Gastroesophageal sphincter (tissue), 4 donors: ENCODE results near the gene CRYBG1. TPM values are rescaled to one million over a fixed set of nuclear protein-coding genes. Genes with fewer than 3 reads are reported as not detected.
"Not testable (repeated sequence)": the region's sequence is repeated elsewhere in the genome, so short reads cannot be mapped to it uniquely, and the experiment has no call there.

Source experiments
- ATAC-seq: fragments of 150-250 bp; one replicate; pipeline ENCODE4 v1.9.1; 2016; ENCODE audit warnings: mild to moderate bottlenecking, moderate library complexity
- H3K27ac ChIP-seq, 4 donors: fragments of 200-600 bp; sonication (generic) in 3 of 4; 1 replicate in 3 of 4; 2 replicates in 1 of 4; pipeline ENCODE4 v1.5.1; 2016 to 2019
- H3K27me3 ChIP-seq: fragments of 200-600 bp; sonication (generic); one replicate; pipeline ENCODE4 v1.5.1; 2019
- H3K36me3 ChIP-seq, 2 donors: fragments of 200-600 bp; sonication (generic); one replicate each; pipeline ENCODE4 v1.5.1; 2019; ENCODE audit warnings: control low read depth in 1 of 2
- H3K4me1 ChIP-seq, 3 donors: fragments of 200-600 bp; sonication (generic); 1 replicate in 2 of 3; 2 replicates in 1 of 3; pipeline ENCODE4 v1.5.1; 2016 to 2019; ENCODE audit warnings: control low read depth in 2 of 3
- H3K4me3 ChIP-seq, 2 donors: fragments of 200-600 bp; sonication (generic); one replicate each; pipeline ENCODE4 v1.5.1; 2019; ENCODE audit warnings: mild to moderate bottlenecking in 1 of 2, moderate library complexity in 1 of 2
- H3K9me3 ChIP-seq, 3 donors: fragments of 200-600 bp; sonication (generic); one replicate each; pipeline ENCODE4 v1.5.1; 2017 to 2019; ENCODE audit warnings: control low read depth in 2 of 3
- EP300 ChIP-seq: sonication (generic); formaldehyde crosslinking; IDR thresholded peaks from one replicate; pipeline ENCODE4 v1.6.1; 2017; ENCODE audit warnings: antibody characterized with exemption, mild to moderate bottlenecking
- POLR2A ChIP-seq, 2 donors: fragments of 450-650 bp; IDR thresholded peaks; one replicate each; pipeline ENCODE4 v1.6.1; 2017; ENCODE audit warnings: antibody characterized with exemption in 2 of 2, mild to moderate bottlenecking in 2 of 2, moderate library complexity in 1 of 2
- POLR2AphosphoS5 ChIP-seq: sonication (generic); formaldehyde crosslinking; IDR thresholded peaks from one replicate; pipeline ENCODE4 v1.6.1; 2017; ENCODE audit warnings: antibody characterized with exemption
- WGBS, 2 donors: methylation state at CpG; one replicate each; pipeline ENCODE4 v1.1.5; 2018; ENCODE audit warnings: low coverage in 1 of 2; 5-methylcytosine and 5-hydroxymethylcytosine counted together
- total RNA-seq, 4 donors: library from RNA; depleted of rRNA; stranded (reverse); fragments of >200 nt; gene quantifications; one replicate each; pipeline ENCODE4 v1.1.0, GENCODE V29; 2016
- TF ChIP-seq, protein P1 (sequence below), 4 experiments: fragments of 200-600 bp in 2 of 4; fragments of 450-650 bp in 2 of 4; sonication (generic) in 1 of 4; IDR thresholded peaks; one replicate each; pipeline ENCODE4 v1.5.1; 2017 to 2019; ENCODE audit warnings: antibody characterized with exemption in 4 of 4, mild to moderate bottlenecking in 2 of 4, moderate library complexity in 2 of 4

CRYBG1 gene
- total RNA-seq, 4 donors from 2014 or later, result 3.1 to 10.8 (median 4.1) TPM

DNA sequence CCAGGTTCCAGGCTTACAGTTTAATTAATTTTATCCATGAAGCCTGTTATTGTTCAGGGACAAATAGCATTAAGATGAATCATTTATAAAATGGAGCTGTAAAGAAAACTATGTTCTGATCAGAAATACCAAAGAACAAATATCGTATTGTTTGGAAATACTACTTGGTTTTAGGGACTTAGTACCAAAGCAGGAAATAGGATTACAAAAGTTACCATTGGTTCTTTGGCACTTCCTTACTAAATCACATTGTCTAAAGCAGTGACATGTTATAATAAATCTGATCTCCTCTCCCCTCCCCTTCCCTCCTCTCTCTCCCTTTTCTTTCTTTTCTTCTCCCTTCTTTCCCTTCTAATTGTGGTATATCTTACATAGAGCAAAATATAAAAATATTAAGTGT is 29.6 kb downstream of the CRYBG1 start:
- TF ChIP-seq POLR2AphosphoS5 (no peak), POLR2A (IDR thresholded peaks at IDR 0.05) (no peak), EP300 (no peak)
- TF ChIP-seq, protein P1, sequence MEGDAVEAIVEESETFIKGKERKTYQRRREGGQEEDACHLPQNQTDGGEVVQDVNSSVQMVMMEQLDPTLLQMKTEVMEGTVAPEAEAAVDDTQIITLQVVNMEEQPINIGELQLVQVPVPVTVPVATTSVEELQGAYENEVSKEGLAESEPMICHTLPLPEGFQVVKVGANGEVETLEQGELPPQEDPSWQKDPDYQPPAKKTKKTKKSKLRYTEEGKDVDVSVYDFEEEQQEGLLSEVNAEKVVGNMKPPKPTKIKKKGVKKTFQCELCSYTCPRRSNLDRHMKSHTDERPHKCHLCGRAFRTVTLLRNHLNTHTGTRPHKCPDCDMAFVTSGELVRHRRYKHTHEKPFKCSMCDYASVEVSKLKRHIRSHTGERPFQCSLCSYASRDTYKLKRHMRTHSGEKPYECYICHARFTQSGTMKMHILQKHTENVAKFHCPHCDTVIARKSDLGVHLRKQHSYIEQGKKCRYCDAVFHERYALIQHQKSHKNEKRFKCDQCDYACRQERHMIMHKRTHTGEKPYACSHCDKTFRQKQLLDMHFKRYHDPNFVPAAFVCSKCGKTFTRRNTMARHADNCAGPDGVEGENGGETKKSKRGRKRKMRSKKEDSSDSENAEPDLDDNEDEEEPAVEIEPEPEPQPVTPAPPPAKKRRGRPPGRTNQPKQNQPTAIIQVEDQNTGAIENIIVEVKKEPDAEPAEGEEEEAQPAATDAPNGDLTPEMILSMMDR (IDR thresholded peaks at IDR 0.05), result no peak
- 58 to 73% methylated on average over 1 of the region's 1 CpG for WGBS, 2 donors

DNA sequence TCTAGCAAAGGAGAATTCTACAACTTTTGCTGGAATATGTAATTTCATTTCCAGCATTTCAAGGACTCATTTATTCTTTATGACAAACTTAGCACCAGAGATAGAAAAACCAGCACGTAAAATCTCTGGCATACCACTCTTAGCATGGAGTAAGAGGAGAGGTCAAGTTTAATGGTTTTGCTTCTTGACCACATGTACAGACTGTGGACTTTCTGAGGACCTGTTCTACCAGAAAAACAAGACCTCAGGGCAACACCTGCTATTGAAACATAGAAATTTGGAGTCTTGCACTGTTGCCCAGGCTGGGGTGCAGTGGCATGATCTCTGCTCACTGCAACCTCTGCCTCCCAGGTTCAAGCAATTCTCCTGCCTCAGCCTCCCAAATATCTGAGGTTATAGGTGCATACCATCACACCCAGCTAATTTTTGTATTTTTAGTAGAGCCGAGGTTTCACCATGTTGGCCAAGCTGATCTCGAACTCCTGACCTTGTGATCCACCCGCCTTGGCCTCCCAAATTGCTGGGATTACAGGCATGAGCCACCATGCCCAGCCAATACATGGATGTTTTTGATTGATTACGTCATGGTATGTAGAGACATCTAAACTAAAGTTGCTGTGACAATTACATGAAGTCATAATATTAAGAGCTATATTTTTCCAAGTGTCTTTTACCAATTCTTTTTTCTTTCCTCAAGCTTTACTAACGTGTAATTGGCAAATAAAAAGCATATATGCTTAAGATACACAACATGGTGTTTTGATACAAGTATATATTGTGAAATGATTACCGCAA is 36.1 kb downstream of the CRYBG1 start:
- H3K4me1 ChIP-seq, result no peaks in the 10 kb centered on the region
- no peak overlapping the region for H3K4me3 ChIP-seq
- H3K27ac ChIP-seq, result no peak overlapping the region
- TF ChIP-seq POLR2A (IDR thresholded peaks at IDR 0.05) (no peak), POLR2AphosphoS5 (no peak), EP300 (no peak)
- TF ChIP-seq, protein P1 (IDR thresholded peaks at IDR 0.05), result no peak
- WGBS, 2 donors, result 80 to 87% methylated on average over 6 to 7 of the region's 7 CpGs
- ATAC-seq, result no peak
- no peaks in the 10 kb centered on the region for H3K9me3 ChIP-seq
- peaks cover 13% of the 10 kb centered on the region for H3K27me3 ChIP-seq
- H3K36me3 ChIP-seq, result no peaks in the 10 kb centered on the region

More for the DNA sequence above, 29.6 kb downstream of the CRYBG1 start:
- ATAC-seq, result no peak
- Histone ChIP-seq H3K4me3 (no peak overlapping the region), H3K36me3 (no peaks in the 10 kb centered on the region), H3K9me3 (no peaks in the 10 kb centered on the region), H3K27ac (no peak overlapping the region), H3K27me3 (peaks cover 13% of the 10 kb centered on the region), H3K4me1 (no peaks in the 10 kb centered on the region)

DNA sequence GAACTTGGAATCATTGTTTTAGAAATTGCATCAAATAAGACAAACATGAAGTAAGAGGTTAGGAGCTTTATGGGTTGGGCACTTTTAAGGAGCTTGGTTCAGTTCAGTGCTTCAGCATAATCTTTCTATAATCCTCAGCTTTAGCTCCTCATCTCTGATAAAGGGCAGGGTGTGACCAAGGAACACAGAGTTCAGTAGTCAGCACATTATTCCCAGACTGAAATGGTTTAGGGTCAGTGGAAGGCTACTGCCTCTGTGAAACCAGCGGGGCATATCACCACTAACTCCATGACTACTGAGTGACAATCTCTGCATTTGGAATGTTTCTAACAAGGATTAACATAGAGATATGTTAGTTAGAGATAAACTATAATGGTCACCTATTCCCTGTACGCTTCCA is 36.9 kb downstream of the CRYBG1 start:
- WGBS, 2 donors, result 89 to 95% methylated on average over 2 of the region's 2 CpGs
- H3K27ac ChIP-seq, result no peak overlapping the region
- H3K4me1 ChIP-seq, result no peaks in the 10 kb centered on the region
- no peak overlapping the region for H3K4me3 ChIP-seq
- no peaks in the 10 kb centered on the region for H3K36me3 ChIP-seq
- TF ChIP-seq POLR2A (IDR thresholded peaks at IDR 0.05) (no peak), POLR2AphosphoS5 (no peak), EP300 (no peak)
- TF ChIP-seq, protein P1 (IDR thresholded peaks at IDR 0.05), result no peak
- no peak for ATAC-seq
- H3K9me3 ChIP-seq, result no peaks in the 10 kb centered on the region
- H3K27me3 ChIP-seq, result peaks cover 13% of the 10 kb centered on the region

DNA sequence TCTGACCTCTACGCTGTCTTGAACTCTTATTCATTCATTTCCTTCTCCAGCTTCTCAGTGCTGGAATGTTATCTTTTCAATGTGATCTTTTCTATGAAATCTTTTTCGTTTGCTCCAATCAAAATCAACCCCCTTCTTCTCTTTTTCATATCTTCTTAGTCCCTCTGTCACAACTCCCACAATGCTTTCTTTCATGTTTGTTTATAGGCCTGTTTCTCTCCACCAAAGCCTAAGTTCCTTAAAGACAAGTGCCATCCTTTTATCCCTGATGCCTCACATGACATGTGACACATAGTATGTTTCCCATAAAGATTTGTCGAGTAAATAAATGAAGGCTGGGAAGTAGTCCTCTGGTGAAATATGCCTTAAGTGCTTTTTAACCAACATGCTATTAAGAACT is 38.1 kb downstream of the CRYBG1 start:
- H3K4me3 ChIP-seq, result no peak overlapping the region
- ATAC-seq, result no peak

DNA sequence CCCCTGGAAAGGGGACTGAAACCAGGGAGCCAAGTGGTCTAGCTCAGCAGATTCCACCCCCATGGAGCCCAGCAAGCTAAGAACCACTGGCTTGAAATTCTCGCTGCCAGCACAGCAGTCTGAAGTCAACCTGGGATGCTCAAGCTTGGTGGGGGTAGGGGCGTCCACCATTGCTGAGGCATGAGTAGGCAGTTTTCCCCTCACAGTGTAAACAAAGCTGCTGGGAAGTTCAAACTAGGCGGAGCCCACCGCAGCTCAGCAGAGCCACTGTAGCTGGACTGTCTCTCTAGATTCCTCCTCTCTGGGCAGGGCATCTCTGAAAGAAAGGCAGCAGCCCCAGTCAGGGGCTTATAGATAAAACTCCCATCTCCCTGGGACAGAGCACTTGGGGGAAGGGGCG is 44.5 kb downstream of the CRYBG1 start:
- WGBS, 2 donors, result no CpG with 5 or more reads among the region's 5 CpGs
- H3K36me3 ChIP-seq, H3K9me3 ChIP-seq: not testable (repeated sequence)

More for the DNA sequence above, 38.1 kb downstream of the CRYBG1 start:
- H3K9me3 ChIP-seq, result no peaks in the 10 kb centered on the region
- 57 to 58% methylated on average over 2 to 3 of the region's 3 CpGs for WGBS, 2 donors
- no peak for TF ChIP-seq POLR2AphosphoS5
- TF ChIP-seq, protein P1 (IDR thresholded peaks at IDR 0.05), result no peak
- no peak for TF ChIP-seq POLR2A (IDR thresholded peaks at IDR 0.05)
- H3K27ac ChIP-seq, result no peak overlapping the region
- no peaks in the 10 kb centered on the region for H3K4me1 ChIP-seq
- H3K27me3 ChIP-seq, result peaks cover 5% of the 10 kb centered on the region
- H3K36me3 ChIP-seq, result no peaks in the 10 kb centered on the region

More for the DNA sequence above, 44.5 kb downstream of the CRYBG1 start:
- H3K4me1 ChIP-seq, H3K4me3 ChIP-seq, H3K27ac ChIP-seq, ATAC-seq: not testable (repeated sequence)
- H3K27me3 ChIP-seq, result peaks cover 16% of the 10 kb centered on the region
